ENCODE data around the gene TSC2. TPM values are rescaled to one million over a fixed set of nuclear protein-coding genes. Genes with fewer than 3 reads are reported as not detected.

TSC2 gene
- total and polyA plus RNA-seq, 4 donors, result 36.5 to 146 (median 72.7) TPM

DNA sequence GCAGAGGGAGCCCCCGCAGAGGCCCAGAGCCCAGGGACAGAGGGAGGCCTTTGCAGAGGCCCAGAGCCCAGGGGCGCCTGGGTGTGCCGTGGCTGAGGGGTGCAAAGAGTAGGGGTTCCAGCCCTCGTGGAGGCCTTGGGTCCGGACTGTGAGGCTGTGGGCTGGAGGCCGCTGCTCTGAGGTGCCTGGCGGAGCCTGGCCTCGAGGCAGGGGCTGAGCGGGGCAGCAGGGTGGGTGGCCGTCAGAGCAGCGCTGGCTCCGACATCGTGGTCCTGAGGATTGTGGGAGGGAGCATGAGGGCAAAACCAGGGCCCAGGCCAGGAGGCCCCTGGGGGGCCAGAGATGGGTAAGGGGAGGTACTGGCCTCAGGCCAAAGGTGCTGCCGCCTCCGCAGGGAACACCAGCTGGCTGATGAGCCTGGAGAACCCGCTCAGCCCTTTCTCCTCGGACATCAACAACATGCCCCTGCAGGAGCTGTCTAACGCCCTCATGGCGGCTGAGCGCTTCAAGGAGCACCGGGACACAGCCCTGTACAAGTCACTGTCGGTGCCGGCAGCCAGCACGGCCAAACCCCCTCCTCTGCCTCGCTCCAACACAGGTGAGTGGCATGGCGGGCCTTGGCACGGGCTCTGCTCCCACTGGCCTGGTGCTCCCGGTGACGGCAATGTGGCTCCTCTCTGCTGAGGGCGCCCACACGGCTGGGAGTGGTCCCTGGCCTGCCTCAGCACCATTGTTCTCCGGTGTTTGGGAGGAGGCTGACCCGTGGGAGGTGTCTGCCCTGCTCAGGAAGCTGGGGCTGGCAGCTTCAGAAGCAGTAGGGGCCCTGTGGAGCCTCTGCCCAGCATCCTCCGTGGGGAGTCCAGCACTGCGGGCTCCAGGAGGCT, 33.7 kb downstream of the TSC2 start:
- Histone ChIP-seq H3K4me3 (no peak overlapping the region), H3K36me3 (ENCODE audit: control insufficient read depth in 4 of 4, insufficient read depth in 4 of 4, low read length in 4 of 4) (peaks cover 0 to 83% (median 20%) of the 10 kb centered on the region in 4 donors), H3K27ac (ENCODE audit: low read depth in 1 of 2, low read length in 1 of 2) (peak overlapping the region in 1 of 2 donors; percentile 14), H3K27me3 (ENCODE audit: control insufficient read depth in 3 of 3, insufficient read depth in 3 of 3, low read length in 2 of 3) (no peaks in the 10 kb centered on the region), H3K9ac (ENCODE audit: insufficient read depth in 1 of 2, low read length in 2 of 2) (no peak overlapping the region), H3K9me3 (ENCODE audit: control insufficient read depth in 4 of 4, insufficient read depth in 3 of 4, low read length in 3 of 4) (no peaks in the 10 kb centered on the region), H3K4me1 (ENCODE audit: control insufficient read depth in 5 of 5, insufficient read depth in 5 of 5, low read length in 5 of 5) (peaks cover 0 to 36% (median 14%) of the 10 kb centered on the region in 5 donors)
- ATAC-seq (ENCODE audit: insufficient read depth, low FRiP score), result no peak
- peak in 1 of 3 donors; percentile 24 for DNase-seq
- WGBS, 2 donors, result 82 to 83% methylated on average over 35 of the region's 35 CpGs
- no peak for TF ChIP-seq CTCF (IDR thresholded peaks at IDR 0.05; ENCODE audit: control extremely low read depth, extremely low read depth)

GRCh38 chr16:2082171-2082982, 34.6 kb downstream of the TSC2 start:
- Histone ChIP-seq H3K4me3 (no peak overlapping the region), H3K9me3 (ENCODE audit: control insufficient read depth in 4 of 4, insufficient read depth in 3 of 4, low read length in 3 of 4) (peaks cover 0 to 1% (median 0%) of the 10 kb centered on the region in 4 donors), H3K27me3 (ENCODE audit: control insufficient read depth in 3 of 3, insufficient read depth in 3 of 3, low read length in 2 of 3) (no peaks in the 10 kb centered on the region), H3K36me3 (ENCODE audit: control insufficient read depth in 4 of 4, insufficient read depth in 4 of 4, low read length in 4 of 4) (peaks cover 0 to 84% (median 20%) of the 10 kb centered on the region in 4 donors), H3K9ac (ENCODE audit: insufficient read depth in 1 of 2, low read length in 2 of 2) (no peak overlapping the region), H3K27ac (ENCODE audit: low read depth in 1 of 2, low read length in 1 of 2) (peak overlapping the region in 1 of 2 donors; percentile 44), H3K4me1 (ENCODE audit: control insufficient read depth in 5 of 5, insufficient read depth in 5 of 5, low read length in 5 of 5) (peaks cover 0 to 36% (median 14%) of the 10 kb centered on the region in 5 donors)
- WGBS, 2 donors, result 72 to 78% methylated on average over 29 to 32 of the region's 32 CpGs
- TF ChIP-seq CTCF (IDR thresholded peaks at IDR 0.05; ENCODE audit: control extremely low read depth, extremely low read depth), result no peak
- ATAC-seq (ENCODE audit: insufficient read depth, low FRiP score) (no peak), DNase-seq (peak; percentile 85 to 90 (median 88))

DNA sequence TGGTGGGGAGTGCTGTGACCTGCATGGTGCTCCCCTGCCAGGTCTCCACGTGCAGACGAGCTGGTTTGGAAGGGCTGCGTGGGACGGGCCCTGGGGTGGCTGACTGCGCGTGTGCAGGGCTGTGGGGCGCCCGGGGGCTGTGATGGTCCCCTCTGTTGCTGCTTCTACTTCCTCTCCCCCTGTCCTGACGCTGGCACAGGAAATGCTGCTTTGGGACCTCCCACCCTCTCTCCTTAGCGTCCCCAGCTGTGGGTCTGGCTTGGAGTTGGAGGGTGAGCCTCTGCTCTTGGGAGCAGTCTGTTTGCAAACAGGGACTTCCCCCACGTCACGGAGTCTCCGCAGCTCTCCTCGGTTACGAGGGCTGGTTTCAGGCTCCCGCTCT, 35.2 kb downstream of the TSC2 start:
- TF ChIP-seq CTCF (IDR thresholded peaks at IDR 0.05; ENCODE audit: control extremely low read depth, extremely low read depth), result no peak
- Histone ChIP-seq H3K4me1 (ENCODE audit: control insufficient read depth in 5 of 5, insufficient read depth in 5 of 5, low read length in 5 of 5) (peaks cover 0 to 36% (median 14%) of the 10 kb centered on the region in 5 donors), H3K27ac (ENCODE audit: low read depth in 1 of 2, low read length in 1 of 2) (peak overlapping the region in 1 of 2 donors; percentile 54), H3K36me3 (ENCODE audit: control insufficient read depth in 4 of 4, insufficient read depth in 4 of 4, low read length in 4 of 4) (peaks cover 3 to 85% (median 23%) of the 10 kb centered on the region in 4 donors), H3K9ac (ENCODE audit: insufficient read depth in 1 of 2, low read length in 2 of 2) (no peak overlapping the region), H3K27me3 (ENCODE audit: control insufficient read depth in 3 of 3, insufficient read depth in 3 of 3, low read length in 2 of 3) (no peaks in the 10 kb centered on the region), H3K4me3 (no peak overlapping the region), H3K9me3 (ENCODE audit: control insufficient read depth in 4 of 4, insufficient read depth in 3 of 4, low read length in 3 of 4) (peaks cover 0 to 1% (median 0%) of the 10 kb centered on the region in 4 donors)
- DNase-seq, result peak; percentile 92 to 97 (median 95)
- ATAC-seq (ENCODE audit: insufficient read depth, low FRiP score), result no peak
- 49 to 52% methylated on average over 16 of the region's 16 CpGs for WGBS, 2 donors
